ENCODE results near the gene GCLC. TPM values are rescaled to one million over a fixed set of nuclear protein-coding genes. Genes with fewer than 3 reads are reported as not detected.

Gene GCLC
- total RNA-seq, 1 donor from 2014 or later = 37.0 TPM

DNA sequence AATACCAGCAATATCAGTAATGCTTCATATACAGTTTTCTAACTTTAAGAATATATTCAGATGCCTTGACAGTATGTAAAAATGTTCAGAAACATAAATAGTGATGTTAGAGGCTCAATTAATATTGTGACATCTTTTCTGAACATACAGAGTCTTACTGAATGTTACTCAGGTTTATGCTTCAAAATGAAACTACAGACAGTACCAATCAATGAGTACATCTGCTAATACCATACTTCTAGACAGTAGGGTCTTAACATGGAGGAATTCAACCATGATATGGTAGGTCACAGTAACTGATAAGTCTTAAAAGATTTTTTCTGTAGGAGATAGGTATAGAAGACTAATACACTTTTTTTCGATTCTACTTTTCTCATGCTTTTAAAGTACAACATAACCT lies 8.3 kb downstream of the GCLC start:
- H3K4me3 ChIP-seq = no peak overlapping the region
- peaks cover 5% of the 10 kb centered on the region for H3K4me1 ChIP-seq
- H3K27ac ChIP-seq = no peak overlapping the region
- no peaks in the 10 kb centered on the region for H3K27me3 ChIP-seq (ENCODE audit: low read depth)
- DNase-seq (no peak), ATAC-seq (no peak)
- TF ChIP-seq CTCF (IDR thresholded peaks at IDR 0.05) = no peak
- H3K36me3 ChIP-seq = no peaks in the 10 kb centered on the region
- intact Hi-C loops (cut with DNase I) = no loop called here
- no peaks in the 10 kb centered on the region for H3K9me3 ChIP-seq

- Histone ChIP-seq H3K9me3 (no peaks in the 10 kb centered on the region), H3K4me1 (peaks cover 5% of the 10 kb centered on the region), H3K27me3 (ENCODE audit: low read depth) (no peaks in the 10 kb centered on the region), H3K4me3 (no peak overlapping the region), H3K27ac (no peak overlapping the region), H3K36me3 (no peaks in the 10 kb centered on the region)
- TF ChIP-seq CTCF (IDR thresholded peaks at IDR 0.05) = no peak
- intact Hi-C loops (cut with DNase I) = no loop called here
- no peak for DNase-seq
- no peak for ATAC-seq
Measured at GRCh38 chr6:53532942-53533341, 12.0 kb downstream of the GCLC start.

GRCh38 chr6:53532061-53532797 lies 12.7 kb downstream of the GCLC start:
- ATAC-seq (no peak), DNase-seq (no peak)
- Histone ChIP-seq H3K4me3 (no peak overlapping the region), H3K27me3 (ENCODE audit: low read depth) (no peaks in the 10 kb centered on the region), H3K36me3 (no peaks in the 10 kb centered on the region), H3K9me3 (no peaks in the 10 kb centered on the region), H3K4me1 (peaks cover 5% of the 10 kb centered on the region), H3K27ac (no peak overlapping the region)
- intact Hi-C loops (cut with DNase I) = no loop called here
- TF ChIP-seq CTCF (IDR thresholded peaks at IDR 0.05) = no peak

DNA sequence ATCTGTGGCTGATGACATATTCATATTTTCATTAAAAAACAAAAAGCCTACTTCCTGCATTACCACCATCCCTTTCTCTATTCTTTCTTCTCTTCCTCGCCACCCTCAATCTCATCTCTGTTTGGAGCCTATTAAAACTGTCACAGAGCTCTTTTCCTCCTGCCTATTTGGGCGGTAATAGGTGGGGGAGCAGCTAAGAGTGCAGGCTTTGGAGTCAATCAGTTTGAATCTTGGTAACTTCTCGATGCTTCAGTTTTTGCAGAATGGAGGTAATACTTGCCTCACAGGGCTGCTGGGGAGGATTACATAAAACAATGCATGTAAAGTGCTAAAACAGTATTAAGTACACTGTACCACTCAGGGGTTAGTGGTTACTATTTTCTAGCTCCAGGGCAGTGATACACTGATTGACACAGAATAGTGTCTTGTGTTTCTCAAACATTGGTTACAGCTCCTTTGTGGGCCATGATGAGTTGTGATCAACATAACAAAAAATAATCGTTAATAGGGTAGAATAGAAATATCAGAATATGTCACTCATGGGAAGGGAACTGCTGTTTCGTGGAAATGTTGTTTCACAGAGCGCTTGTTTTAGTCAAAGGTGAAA lies 14.0 kb downstream of the GCLC start:
- Histone ChIP-seq H3K4me3 (no peak overlapping the region), H3K27ac (no peak overlapping the region), H3K9me3 (no peaks in the 10 kb centered on the region), H3K4me1 (peaks cover 5% of the 10 kb centered on the region), H3K36me3 (no peaks in the 10 kb centered on the region), H3K27me3 (ENCODE audit: low read depth) (no peaks in the 10 kb centered on the region)
- intact Hi-C loops (cut with DNase I) = no loop called here
- DNase-seq (no peak), ATAC-seq (no peak)
- TF ChIP-seq CTCF (IDR thresholded peaks at IDR 0.05) = no peak

DNA sequence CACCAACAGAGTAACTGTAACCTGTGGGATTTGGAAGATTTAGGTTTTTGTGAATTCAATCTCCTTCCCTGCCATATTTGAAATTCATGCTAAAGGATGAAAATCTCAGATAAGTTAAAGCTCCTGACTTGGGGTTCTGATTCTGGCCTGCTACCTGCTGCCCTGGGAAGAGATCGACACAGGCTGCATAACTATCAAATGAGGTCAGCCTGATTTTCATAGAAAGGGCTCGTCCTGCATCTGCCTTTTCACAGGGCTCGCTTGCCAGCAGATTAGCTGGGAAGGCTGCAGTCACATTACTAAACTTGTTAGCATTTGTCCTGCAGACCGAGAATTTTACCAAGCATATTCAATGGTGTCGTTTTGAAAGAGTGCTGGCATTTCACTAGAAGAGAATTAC lies 14.6 kb downstream of the GCLC start:
- no peak overlapping the region for H3K27ac ChIP-seq
- DNase-seq (no peak), ATAC-seq (no peak)
- no peak overlapping the region for H3K4me3 ChIP-seq
- no peak for TF ChIP-seq CTCF (IDR thresholded peaks at IDR 0.05)
- H3K27me3 ChIP-seq (ENCODE audit: low read depth) = no peaks in the 10 kb centered on the region
- no peaks in the 10 kb centered on the region for H3K9me3 ChIP-seq
- no peaks in the 10 kb centered on the region for H3K36me3 ChIP-seq
- H3K4me1 ChIP-seq = peaks cover 5% of the 10 kb centered on the region
- intact Hi-C loops (cut with DNase I) = no loop called here

All from lower lobe of right lung (tissue), 2 donors.